RPMI7951 (cell line): ENCODE results near the gene STARD13. TPM values are rescaled to one million over a fixed set of nuclear protein-coding genes. Genes with fewer than 3 reads are reported as not detected.
"Not testable (repeated sequence)": the region's sequence is repeated elsewhere in the genome, so short reads cannot be mapped to it uniquely, and the experiment has no call there.

Experiments
- DNase-seq: peaks from one replicate; pipeline ENCODE4 v3.0.0-alpha.2; 2012; ENCODE audit warnings: low read depth
- total RNA-seq: library from RNA; depleted of rRNA; stranded (reverse); fragments of >200 nt; shearing (Covaris generic); gene quantifications from 2 replicates; pipeline ENCODE4 v1.2.3, GENCODE V29; 2014

The STARD13 gene
- total RNA-seq, 1 experiment from 2014 or later = 10.6 TPM

- peak; percentile 56 for DNase-seq
These were observed 27.4 kb downstream of the STARD13 start for GRCh38 chr13:33257841-33258807.

- no peak for DNase-seq
These were observed 29.3 kb downstream of the STARD13 start for GRCh38 chr13:33256148-33256840.

GRCh38 chr13:33252135-33252534 lies 33.4 kb downstream of the STARD13 start:
- DNase-seq = peak; percentile 74

GRCh38 chr13:33251131-33251661 lies 34.4 kb downstream of the STARD13 start:
- peak; percentile 99 for DNase-seq

- peak; percentile 37 for DNase-seq
These were observed 34.9 kb downstream of the STARD13 start for GRCh38 chr13:33250609-33251008.

GRCh38 chr13:33249894-33250293 lies 35.7 kb downstream of the STARD13 start:
- DNase-seq = no peak

- DNase-seq = peak; percentile 78
These were observed 36.5 kb downstream of the STARD13 start for GRCh38 chr13:33249066-33249465.

GRCh38 chr13:33245505-33246158 lies 39.9 kb downstream of the STARD13 start:
- DNase-seq = no peak

GRCh38 chr13:33244907-33245287 lies 40.7 kb downstream of the STARD13 start:
- peak; percentile 48 for DNase-seq

GRCh38 chr13:33244210-33244906 lies 41.2 kb downstream of the STARD13 start:
- peak; percentile 26 for DNase-seq

GRCh38 chr13:33242984-33243617 lies 42.5 kb downstream of the STARD13 start:
- DNase-seq = no peak

GRCh38 chr13:33242372-33242771 lies 43.2 kb downstream of the STARD13 start:
- DNase-seq = not testable (repeated sequence)

- DNase-seq = peak; percentile 55
These were observed 49.5 kb downstream of the STARD13 start for GRCh38 chr13:33236021-33236420.

- DNase-seq = no peak
These were observed 50.0 kb downstream of the STARD13 start for GRCh38 chr13:33235564-33235963.

GRCh38 chr13:33235078-33235477 lies 50.5 kb downstream of the STARD13 start:
- DNase-seq = peak; percentile 46

GRCh38 chr13:33233547-33233946 lies 52.0 kb downstream of the STARD13 start:
- DNase-seq = no peak

- DNase-seq = no peak
These were observed 52.7 kb downstream of the STARD13 start for GRCh38 chr13:33232883-33233282.

- peak; percentile 30 for DNase-seq
These were observed 54.2 kb downstream of the STARD13 start for GRCh38 chr13:33231339-33231738.

- DNase-seq = peak; percentile 31
These were observed 55.2 kb downstream of the STARD13 start for GRCh38 chr13:33230178-33230881.
